RWPE2 (cell line): ENCODE results near the gene SGTB.
"Not testable (repeated sequence)": the region's sequence is repeated elsewhere in the genome, so short reads cannot be mapped to it uniquely, and the experiment has no call there.

Source experiments
- ATAC-seq: fragments of 200-7000 bp; cut with Tn5 transposase; 3 replicates; pipeline ENCODE4 v1.9.1; 2021; ENCODE audit warnings: low read depth
- DNase-seq: peaks from one replicate; pipeline ENCODE4 v3.0.0-alpha.2; 2020; ENCODE audit warnings: low spot score
- H3K27ac ChIP-seq: fragments of 450-650 bp; 2 replicates; pipeline ENCODE4 v1.5.1; 2017; ENCODE audit warnings: mild to moderate bottlenecking; ENCODE audit not compliant: poor library complexity, severe bottlenecking
- H3K27me3 ChIP-seq: fragments of 250-450 bp; sonication (Bioruptor Pico); 2 replicates; pipeline ENCODE4 v1.5.1; 2021; ENCODE audit warnings: mild to moderate bottlenecking, moderate library complexity; ENCODE audit not compliant: insufficient read depth, poor library complexity, severe bottlenecking
- H3K36me3 ChIP-seq: fragments of 250-450 bp; sonication (Bioruptor Pico); 2 replicates; pipeline ENCODE4 v1.5.1; 2020; ENCODE audit warnings: low read depth, mild to moderate bottlenecking, moderate library complexity
- H3K4me1 ChIP-seq: fragments of 250-450 bp; sonication (Bioruptor Pico); 2 replicates; pipeline ENCODE4 v1.5.1; 2021; ENCODE audit warnings: mild to moderate bottlenecking, moderate library complexity; ENCODE audit not compliant: insufficient read depth, poor library complexity, severe bottlenecking
- H3K4me3 ChIP-seq: fragments of 250-450 bp; sonication (Bioruptor Pico); 2 replicates; pipeline ENCODE4 v1.5.1; 2021; ENCODE audit warnings: mild to moderate bottlenecking, moderate library complexity; ENCODE audit not compliant: severe bottlenecking
- H3K9me3 ChIP-seq: fragments of 250-450 bp; sonication (Bioruptor Pico); 2 replicates; pipeline ENCODE4 v1.5.1; 2021; ENCODE audit warnings: mild to moderate bottlenecking, moderate library complexity; ENCODE audit not compliant: severe bottlenecking
- CTCF ChIP-seq: fragments of 450-650 bp; IDR thresholded peaks from one replicate; pipeline ENCODE4 v1.5.1; 2017; ENCODE audit warnings: mild to moderate bottlenecking, moderate library complexity; ENCODE audit not compliant: poor library complexity, severe bottlenecking

Gene SGTB

GRCh38 chr5:65696892-65697291, 25.0 kb downstream of the SGTB start:
- DNase-seq (no peak), ATAC-seq (no peak)
- no peak for TF ChIP-seq CTCF
- H3K27me3 ChIP-seq = no peaks in the 10 kb centered on the region
- peaks cover 11% of the 10 kb centered on the region for H3K36me3 ChIP-seq
- no peaks in the 10 kb centered on the region for H3K9me3 ChIP-seq
- no peak overlapping the region for H3K27ac ChIP-seq
- H3K4me3 ChIP-seq = no peak overlapping the region
- H3K4me1 ChIP-seq = no peaks in the 10 kb centered on the region

- no peak overlapping the region for H3K4me3 ChIP-seq
- no peak for TF ChIP-seq CTCF
- ATAC-seq (no peak), DNase-seq (no peak)
- no peak overlapping the region for H3K27ac ChIP-seq
- H3K27me3 ChIP-seq = no peaks in the 10 kb centered on the region
- H3K9me3 ChIP-seq = no peaks in the 10 kb centered on the region
- peaks cover 11% of the 10 kb centered on the region for H3K36me3 ChIP-seq
- H3K4me1 ChIP-seq = no peaks in the 10 kb centered on the region
These were observed 26.0 kb downstream of the SGTB start for GRCh38 chr5:65695896-65696295.

- H3K9me3 ChIP-seq = no peaks in the 10 kb centered on the region
- ATAC-seq (no peak), DNase-seq (no peak)
- H3K27ac ChIP-seq = no peak overlapping the region
- no peak for TF ChIP-seq CTCF
- H3K4me1 ChIP-seq = no peaks in the 10 kb centered on the region
- peaks cover 11% of the 10 kb centered on the region for H3K36me3 ChIP-seq
- H3K27me3 ChIP-seq = no peaks in the 10 kb centered on the region
- no peak overlapping the region for H3K4me3 ChIP-seq
These were observed 26.6 kb downstream of the SGTB start for GRCh38 chr5:65695162-65695755.

- H3K9me3 ChIP-seq = no peaks in the 10 kb centered on the region
- DNase-seq = no peak
- no peak overlapping the region for H3K27ac ChIP-seq
- H3K4me1 ChIP-seq = no peaks in the 10 kb centered on the region
- H3K27me3 ChIP-seq = no peaks in the 10 kb centered on the region
- no peak for ATAC-seq
- peaks cover 9% of the 10 kb centered on the region for H3K36me3 ChIP-seq
- H3K4me3 ChIP-seq = no peak overlapping the region
- TF ChIP-seq CTCF = no peak
These were observed 28.8 kb downstream of the SGTB start for GRCh38 chr5:65693121-65693520.

GRCh38 chr5:65682148-65682547, 39.8 kb downstream of the SGTB start:
- no peak for TF ChIP-seq CTCF
- no peak overlapping the region for H3K4me3 ChIP-seq
- DNase-seq = no peak
- no peak for ATAC-seq
- peaks cover 35% of the 10 kb centered on the region for H3K36me3 ChIP-seq
- H3K9me3 ChIP-seq = peaks cover 3% of the 10 kb centered on the region
- no peaks in the 10 kb centered on the region for H3K4me1 ChIP-seq
- no peak overlapping the region for H3K27ac ChIP-seq
- H3K27me3 ChIP-seq = no peaks in the 10 kb centered on the region

- not testable (repeated sequence) for H3K27ac ChIP-seq, H3K4me3 ChIP-seq, ATAC-seq, H3K9me3 ChIP-seq, H3K4me1 ChIP-seq, DNase-seq, H3K27me3 ChIP-seq
- H3K36me3 ChIP-seq = peaks cover 14% of the 10 kb centered on the region
These were observed 45.9 kb downstream of the SGTB start for GRCh38 chr5:65676056-65676455.
